ENCODE measurements around the gene IFNG.

The IFNG gene

DNA sequence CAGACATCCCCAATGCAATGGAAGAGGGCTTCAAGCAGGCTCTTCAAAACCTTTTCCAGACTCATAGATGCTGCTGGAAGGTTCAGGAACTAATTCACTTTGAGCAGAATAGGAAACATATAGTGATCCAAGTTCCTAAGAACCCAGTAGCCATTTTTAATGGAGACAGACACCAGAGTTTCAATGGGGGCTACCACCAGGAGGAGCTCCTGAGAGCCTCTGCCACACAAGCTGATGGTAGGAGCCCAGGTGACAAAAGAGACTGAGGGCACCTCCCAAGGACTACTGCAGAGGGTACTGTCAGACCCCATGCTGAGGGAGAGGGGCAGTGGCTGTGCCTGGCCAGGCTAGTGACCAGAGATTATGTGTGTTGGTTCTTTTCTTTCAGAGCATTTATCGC is 45.9 kb downstream of the IFNG start:
- no peak for DNase-seq

- DNase-seq, result no peak
Observed at GRCh38 chr12:68111995-68112394, 47.5 kb downstream of the IFNG start.

- no peak for DNase-seq
Observed at GRCh38 chr12:68109444-68110217, 49.9 kb downstream of the IFNG start.

- no peak for DNase-seq
Observed at GRCh38 chr12:68109001-68109400, 50.5 kb downstream of the IFNG start.

DNA sequence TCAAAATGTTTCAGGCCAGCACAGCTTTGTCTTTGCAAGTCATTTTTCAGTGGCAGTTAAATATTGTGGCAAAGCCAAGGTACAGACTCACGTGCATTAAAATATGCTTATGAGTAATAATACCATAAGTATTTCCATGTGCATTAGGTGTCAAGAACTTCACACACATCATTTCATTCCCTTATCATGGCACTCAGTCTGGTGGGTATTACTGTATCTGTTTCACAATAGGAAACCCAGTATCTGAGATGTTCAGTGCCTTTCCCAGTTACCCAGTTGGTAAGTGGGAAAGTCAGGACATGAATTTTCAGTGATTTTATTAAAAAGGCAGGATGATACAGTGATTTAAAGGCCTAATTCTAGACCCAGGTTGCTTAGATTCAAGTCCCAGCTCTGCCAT is 52.9 kb downstream of the IFNG start:
- DNase-seq, result no peak

DNA sequence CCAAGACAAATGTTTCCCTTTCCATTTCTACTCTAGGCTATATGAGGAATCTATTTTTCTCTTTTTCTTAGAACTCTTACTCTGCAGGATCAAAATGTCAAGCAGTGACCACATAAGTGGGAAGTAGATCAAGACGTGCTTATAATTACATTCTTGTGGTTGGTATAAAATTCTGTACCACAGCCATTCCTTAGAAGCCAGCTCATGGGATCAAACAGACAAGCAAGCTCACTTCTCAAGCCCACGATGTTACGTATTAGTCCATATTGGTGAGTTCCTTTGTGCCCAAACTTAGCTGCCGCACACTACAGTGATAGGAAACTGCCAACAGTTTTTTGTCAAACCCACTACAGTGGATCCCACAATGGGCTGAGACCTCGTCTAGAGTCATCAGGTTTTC is 53.4 kb downstream of the IFNG start:
- no peak for DNase-seq

Measured in T1000 (cell line).